ENCODE data around the gene MSI2. TPM values are rescaled to one million over a fixed set of nuclear protein-coding genes. Genes with fewer than 3 reads are reported as not detected.

Gene MSI2
- total RNA-seq, 2 experiments from 2014 or later: 131 to 164 TPM

DNA sequence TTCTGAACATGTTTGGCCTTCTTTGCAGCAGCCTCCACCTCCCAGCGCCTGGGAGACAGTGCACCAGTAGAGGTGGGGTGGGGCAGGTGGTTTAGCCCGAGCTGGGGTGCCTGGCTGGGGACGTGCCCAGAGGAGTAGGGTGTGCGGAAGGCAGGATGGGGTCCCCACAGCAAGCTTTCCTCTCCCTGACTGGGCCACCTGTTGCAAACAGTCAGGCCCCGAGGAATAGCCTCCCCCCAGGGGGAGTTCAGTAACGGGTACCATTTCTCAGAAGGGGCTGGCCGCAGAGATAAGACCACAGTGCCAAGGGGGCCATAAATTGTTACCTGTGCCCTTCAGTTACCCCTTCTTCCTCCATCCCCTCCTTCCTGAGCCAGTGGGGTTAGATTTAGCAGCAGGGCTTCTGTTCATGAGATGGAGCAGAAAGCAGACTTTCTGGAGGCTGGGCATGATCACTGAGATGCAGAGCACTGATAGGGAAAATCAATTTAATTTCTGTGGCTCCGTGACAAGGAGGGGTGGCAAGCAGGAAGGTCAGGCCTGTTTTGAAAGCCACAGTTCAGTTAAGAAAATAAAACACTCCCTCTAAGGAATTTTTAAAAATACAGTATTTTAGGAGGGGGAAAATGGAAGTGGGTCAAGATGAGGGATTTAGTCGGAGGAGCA lies 181.9 kb downstream of the MSI2 start:
- Histone ChIP-seq H3K4me2 (ENCODE audit: low read length) (no peak overlapping the region), H3K36me3 (ENCODE audit: insufficient read depth, low read length) (no peaks in the 10 kb centered on the region), H3K4me1 (ENCODE audit: insufficient read depth, low read length, poor library complexity, severe bottlenecking) (peaks cover 38% of the 10 kb centered on the region), H4K20me1 (ENCODE audit: insufficient read depth, low read length) (no peaks in the 10 kb centered on the region), H3K4me3 (ENCODE audit: low read depth, low read length, poor library complexity, severe bottlenecking) (no peak overlapping the region), H3K79me2 (ENCODE audit: insufficient read depth, low read depth, low read length) (no peaks in the 10 kb centered on the region), H3K9me2 (ENCODE audit: insufficient read depth, low read length) (no peaks in the 10 kb centered on the region), H3K27ac (ENCODE audit: low read depth, low read length, poor library complexity, severe bottlenecking) (no peak overlapping the region), H2AFZ (ENCODE audit: low read length) (no peak overlapping the region), H3K9me3 (ENCODE audit: low read length) (no peaks in the 10 kb centered on the region)
- TF ChIP-seq EZH2phosphoT487 (IDR thresholded peaks at IDR 0.05; ENCODE audit: borderline replicate concordance, low read depth, low read length): no peak
- TF ChIP-seq, protein P1, sequence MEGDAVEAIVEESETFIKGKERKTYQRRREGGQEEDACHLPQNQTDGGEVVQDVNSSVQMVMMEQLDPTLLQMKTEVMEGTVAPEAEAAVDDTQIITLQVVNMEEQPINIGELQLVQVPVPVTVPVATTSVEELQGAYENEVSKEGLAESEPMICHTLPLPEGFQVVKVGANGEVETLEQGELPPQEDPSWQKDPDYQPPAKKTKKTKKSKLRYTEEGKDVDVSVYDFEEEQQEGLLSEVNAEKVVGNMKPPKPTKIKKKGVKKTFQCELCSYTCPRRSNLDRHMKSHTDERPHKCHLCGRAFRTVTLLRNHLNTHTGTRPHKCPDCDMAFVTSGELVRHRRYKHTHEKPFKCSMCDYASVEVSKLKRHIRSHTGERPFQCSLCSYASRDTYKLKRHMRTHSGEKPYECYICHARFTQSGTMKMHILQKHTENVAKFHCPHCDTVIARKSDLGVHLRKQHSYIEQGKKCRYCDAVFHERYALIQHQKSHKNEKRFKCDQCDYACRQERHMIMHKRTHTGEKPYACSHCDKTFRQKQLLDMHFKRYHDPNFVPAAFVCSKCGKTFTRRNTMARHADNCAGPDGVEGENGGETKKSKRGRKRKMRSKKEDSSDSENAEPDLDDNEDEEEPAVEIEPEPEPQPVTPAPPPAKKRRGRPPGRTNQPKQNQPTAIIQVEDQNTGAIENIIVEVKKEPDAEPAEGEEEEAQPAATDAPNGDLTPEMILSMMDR (conservative IDR thresholded peaks at IDR 0.05; ENCODE audit: low read length): no peak
- BruUV-seq (replicated peaks): no TSS peak
- intact Hi-C loops (cut with micrococcal nuclease; ENCODE audit: unreplicated experiment): no loop called here
- ChIA-PET CTCF (ENCODE audit: unreplicated experiment) (no interaction called here), POLR2A (no interaction called here)
- no peak for DNase-seq (ENCODE audit: low spot score)

DNA sequence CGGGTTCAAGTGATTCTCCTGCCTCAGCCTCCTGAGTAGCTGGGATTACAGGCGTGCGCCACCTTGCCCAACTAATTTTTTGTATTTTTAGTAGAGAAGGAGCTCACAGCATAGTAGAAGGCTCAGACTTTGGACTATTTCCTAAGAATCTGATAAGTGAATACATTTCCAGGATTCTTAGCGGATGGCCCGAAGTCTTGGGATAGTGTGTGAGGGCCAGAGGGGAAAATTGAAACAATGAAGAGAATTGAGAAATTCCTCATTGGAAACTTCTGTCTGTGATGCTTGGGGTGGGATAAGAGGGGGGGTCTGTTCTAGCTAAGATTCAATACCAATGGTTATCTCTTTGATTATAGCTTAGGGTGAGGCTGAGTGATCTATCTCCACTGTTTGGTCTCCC lies 183.3 kb downstream of the MSI2 start:
- intact Hi-C loops (cut with micrococcal nuclease; ENCODE audit: unreplicated experiment): loop anchor here (1.0 to 5.0 kb wide), 2 partner anchors 196 to 233 kb away; no protein-coding TSS in a partner anchor
- Histone ChIP-seq H3K4me2 (ENCODE audit: low read length) (peak overlapping the region; percentile 65), H3K9me3 (ENCODE audit: low read length) (no peaks in the 10 kb centered on the region), H3K79me2 (ENCODE audit: insufficient read depth, low read depth, low read length) (no peaks in the 10 kb centered on the region), H3K9me2 (ENCODE audit: insufficient read depth, low read length) (no peaks in the 10 kb centered on the region), H4K20me1 (ENCODE audit: insufficient read depth, low read length) (no peaks in the 10 kb centered on the region), H3K27ac (ENCODE audit: low read depth, low read length, poor library complexity, severe bottlenecking) (peak overlapping the region; percentile 82), H3K36me3 (ENCODE audit: insufficient read depth, low read length) (no peaks in the 10 kb centered on the region), H3K4me1 (ENCODE audit: insufficient read depth, low read length, poor library complexity, severe bottlenecking) (peaks cover 53% of the 10 kb centered on the region), H3K4me3 (ENCODE audit: low read depth, low read length, poor library complexity, severe bottlenecking) (no peak overlapping the region), H2AFZ (ENCODE audit: low read length) (0 out of 2 replicates have a peak overlapping the region, but pooled peaks have one; percentile 8)
- no peak for DNase-seq (ENCODE audit: low spot score)
- ChIA-PET CTCF (ENCODE audit: unreplicated experiment) (interaction anchor here (0.7 to 2.9 kb wide), 3 partner anchors 85 to 196 kb away, joined by 4 to 15 read pairs (median 7); no protein-coding TSS in a partner anchor), POLR2A (interaction anchor here (0.6 to 1.4 kb wide), 9 partner anchors 26 to 391 kb away, joined by 3 to 9 read pairs (median 3); no protein-coding TSS in a partner anchor)
- TF ChIP-seq EZH2phosphoT487 (IDR thresholded peaks at IDR 0.05; ENCODE audit: borderline replicate concordance, low read depth, low read length): no peak
- TF ChIP-seq, protein P1 (conservative IDR thresholded peaks at IDR 0.05; ENCODE audit: low read length): no peak
- BruUV-seq (replicated peaks): no TSS peak
